H9 (cell line): ENCODE data around the gene PHF24. TPM values are rescaled to one million over a fixed set of nuclear protein-coding genes. Genes with fewer than 3 reads are reported as not detected.
"Not testable (repeated sequence)": the region's sequence is repeated elsewhere in the genome, so short reads cannot be mapped to it uniquely, and the experiment has no call there.

Source experiments
- DNase-seq: peaks from one replicate; pipeline ENCODE4 v3.0.0-alpha.2; 2017
- H2AFZ ChIP-seq: one replicate; pipeline ENCODE4 v1.6.1; 2013; ENCODE audit warnings: mild to moderate bottlenecking, low read length, control low read depth, moderate library complexity
- H2AK5ac ChIP-seq: 2 replicates; pipeline ENCODE4 v1.6.1; 2013; ENCODE audit warnings: low read length, control low read depth, mixed read lengths; ENCODE audit not compliant: insufficient read length
- H2BK120ac ChIP-seq: one replicate; pipeline ENCODE4 v1.6.1; 2013; ENCODE audit warnings: low read depth, mild to moderate bottlenecking, low read length, control low read depth, inconsistent platforms; ENCODE audit not compliant: poor library complexity, severe bottlenecking
- H2BK12ac ChIP-seq: 2 replicates; pipeline ENCODE4 v1.6.1; 2013; ENCODE audit warnings: low read length, control low read depth, mixed read lengths, low read depth; ENCODE audit not compliant: insufficient read length
- H2BK15ac ChIP-seq: 2 replicates; pipeline ENCODE4 v1.6.1; 2013; ENCODE audit warnings: low read depth, low read length, control low read depth
- H2BK20ac ChIP-seq: one replicate; pipeline ENCODE4 v1.6.1; 2013; ENCODE audit warnings: low read depth, mild to moderate bottlenecking, low read length, control low read depth, inconsistent platforms; ENCODE audit not compliant: poor library complexity, severe bottlenecking
- H2BK5ac ChIP-seq: 2 replicates; pipeline ENCODE4 v1.6.1; 2013; ENCODE audit warnings: low read length, control low read depth, mixed read lengths; ENCODE audit not compliant: insufficient read length
- H3K14ac ChIP-seq: 2 replicates; pipeline ENCODE4 v1.6.1; 2013; ENCODE audit warnings: low read length, control low read depth; ENCODE audit not compliant: insufficient read depth
- H3K18ac ChIP-seq: 2 replicates; pipeline ENCODE4 v1.6.1; 2013; ENCODE audit warnings: low read depth, mild to moderate bottlenecking, mixed read lengths, low read length, control low read depth; ENCODE audit not compliant: insufficient read length
- H3K23ac ChIP-seq: 2 replicates; pipeline ENCODE4 v1.6.1; 2013; ENCODE audit warnings: low read length, control low read depth, mixed read lengths, low read depth; ENCODE audit not compliant: insufficient read length
- H3K23me2 ChIP-seq: 2 replicates; pipeline ENCODE4 v1.6.1; 2013; ENCODE audit warnings: low read depth, mild to moderate bottlenecking, mixed read lengths, low read length, control low read depth; ENCODE audit not compliant: insufficient read length, poor library complexity, severe bottlenecking
- H3K27ac ChIP-seq: 2 replicates; pipeline ENCODE4 v1.5.1; 2013; ENCODE audit warnings: low read length, control low read depth, mixed read lengths, low read depth; ENCODE audit not compliant: insufficient read length
- H3K27me3 ChIP-seq: 2 replicates; pipeline ENCODE4 v1.6.1; 2013; ENCODE audit warnings: low read length, control low read depth, inconsistent platforms; ENCODE audit not compliant: insufficient read depth
- H3K4ac ChIP-seq: 2 replicates; pipeline ENCODE4 v1.6.1; 2013; ENCODE audit warnings: low read depth, mild to moderate bottlenecking, control low read depth, inconsistent platforms, low read length, moderate library complexity
- H3K4me1 ChIP-seq: 2 replicates; pipeline ENCODE4 v1.6.1; 2013; ENCODE audit warnings: low read length, control low read depth, inconsistent platforms; ENCODE audit not compliant: insufficient read depth
- H3K4me2 ChIP-seq: 2 replicates; pipeline ENCODE4 v1.6.1; 2013; ENCODE audit warnings: low read length, control low read depth, mixed read lengths; ENCODE audit not compliant: insufficient read length, insufficient read depth
- H3K56ac ChIP-seq: 2 replicates; pipeline ENCODE4 v1.6.1; 2013; ENCODE audit warnings: low read depth, mild to moderate bottlenecking, mixed read lengths, low read length, control low read depth; ENCODE audit not compliant: insufficient read length
- H3K79me1 ChIP-seq: 2 replicates; pipeline ENCODE4 v1.6.1; 2013; ENCODE audit warnings: low read depth, mild to moderate bottlenecking, moderate library complexity, low read length, control low read depth, inconsistent platforms; ENCODE audit not compliant: insufficient read depth, poor library complexity, severe bottlenecking
- H3K79me2 ChIP-seq: 2 replicates; pipeline ENCODE4 v1.6.1; 2013; ENCODE audit warnings: low read length, control low read depth, inconsistent platforms; ENCODE audit not compliant: insufficient read depth
- H3K9ac ChIP-seq: 2 replicates; pipeline ENCODE4 v1.6.1; 2013; ENCODE audit warnings: low read length, control low read depth, mixed read lengths; ENCODE audit not compliant: insufficient read length; ENCODE audit errors: extremely low read depth
- H3K9me3 ChIP-seq: one replicate; pipeline ENCODE4 v1.6.1; 2013; ENCODE audit warnings: low read depth, low read length, inconsistent platforms; ENCODE audit not compliant: control insufficient read depth
- H3T11ph ChIP-seq: one replicate; pipeline ENCODE4 v1.6.1; 2013; ENCODE audit warnings: mild to moderate bottlenecking, low read length, control low read depth, inconsistent platforms
- H4K20me1 ChIP-seq: one replicate; pipeline ENCODE4 v1.6.1; 2013; ENCODE audit not compliant: control insufficient read depth, insufficient read length, insufficient read depth
- H4K5ac ChIP-seq: 2 replicates; pipeline ENCODE4 v1.6.1; 2013; ENCODE audit warnings: low read depth, mild to moderate bottlenecking, mixed read lengths, low read length, control low read depth; ENCODE audit not compliant: insufficient read length
- H4K8ac ChIP-seq: replicated peaks from 2 replicates; pipeline ENCODE4 v1.6.1; 2013; ENCODE audit warnings: low read length, control low read depth, mixed read lengths, low read depth; ENCODE audit not compliant: insufficient read length
- H4K91ac ChIP-seq: 2 replicates; pipeline ENCODE4 v1.6.1; 2013; ENCODE audit warnings: low read depth, mild to moderate bottlenecking, moderate library complexity, mixed read lengths, low read length, control low read depth; ENCODE audit not compliant: insufficient read length
- H3K27ac Mint-ChIP-seq, 3 experiments: 2 replicates in 2 of 3; 3 replicates in 1 of 3; pipeline ENCODE4 v1.8.0; 2020 to 2021; ENCODE audit warnings: mixed read lengths in 3 of 3, mild to moderate bottlenecking in 1 of 3, moderate library complexity in 1 of 3
- H3K27me3 Mint-ChIP-seq: 2 replicates; pipeline ENCODE4 v1.8.0; 2021; ENCODE audit warnings: low read depth, mild to moderate bottlenecking, moderate library complexity, mixed read lengths
- H3K36me3 Mint-ChIP-seq, 3 experiments: 2 replicates in 2 of 3; 3 replicates in 1 of 3; pipeline ENCODE4 v1.8.0; 2020 to 2021; ENCODE audit warnings: low read depth in 3 of 3, mixed read lengths in 3 of 3; ENCODE audit not compliant: insufficient read depth in 1 of 3
- H3K4me1 Mint-ChIP-seq, 2 experiments: 2 replicates each; pipeline ENCODE4 v1.8.0; 2020; ENCODE audit warnings: mixed read lengths in 2 of 2
- H3K4me3 Mint-ChIP-seq, 2 experiments: 2 replicates in 1 of 2; 3 replicates in 1 of 2; pipeline ENCODE4 v1.8.0; 2020 to 2021; ENCODE audit warnings: mild to moderate bottlenecking in 2 of 2, mixed read lengths in 2 of 2, moderate library complexity in 1 of 2
- H3K9me3 Mint-ChIP-seq, 2 experiments: 2 replicates in 1 of 2; 3 replicates in 1 of 2; pipeline ENCODE4 v1.8.0; 2020; ENCODE audit warnings: mild to moderate bottlenecking in 2 of 2, mixed read lengths in 2 of 2, moderate library complexity in 1 of 2
- WGBS: extraction: QIAGEN DNeasy Blood & Tissue Kit; methylation state at CpG from one replicate; pipeline ENCODE4 v1.1.7; 2013; ENCODE audit warnings: missing lambda C conversion rate, low lambda C conversion rate, mixed read lengths; ENCODE audit not compliant: insufficient read length; ENCODE audit errors: extremely low coverage; 5-methylcytosine and 5-hydroxymethylcytosine counted together
- total RNA-seq: library from RNA; stranded (reverse); gene quantifications from 2 replicates; pipeline ENCODE4 v1.2.1, GENCODE V29; 2021
- TF ChIP-seq, protein P1 (sequence below): fragments of 200-600 bp; sonication (generic); conservative IDR thresholded peaks from 3 replicates; pipeline ENCODE4 v1.8.0; 2021; ENCODE audit warnings: antibody characterized with exemption, mild to moderate bottlenecking

The PHF24 gene
- total RNA-seq, 1 experiment from 2014 or later, result 0.24 TPM

DNA sequence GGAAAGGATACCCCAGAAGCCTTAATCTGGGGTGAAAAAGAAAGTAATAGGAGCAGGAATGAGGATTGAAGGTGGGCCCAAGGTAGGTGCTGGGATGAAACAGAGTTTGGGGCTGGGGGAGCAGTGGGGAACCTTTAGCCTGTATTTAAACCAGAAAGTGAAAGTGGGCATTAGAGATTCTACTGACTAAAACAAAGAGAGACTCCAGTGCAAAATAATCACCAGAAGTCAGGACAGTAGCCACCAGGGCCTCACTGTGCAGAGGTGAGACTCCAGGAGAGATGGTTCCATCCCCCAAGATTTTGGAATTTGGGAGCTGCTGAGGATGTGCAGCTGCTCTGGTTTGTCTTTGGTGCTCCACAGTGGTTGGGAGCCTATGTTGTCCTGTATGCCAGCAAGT is 44.5 kb downstream of the PHF24 start:
- H3K79me1 ChIP-seq, result no peaks in the 10 kb centered on the region
- H3K79me2 ChIP-seq, result no peaks in the 10 kb centered on the region
- no peak overlapping the region for H3K4me2 ChIP-seq
- TF ChIP-seq, protein P1, sequence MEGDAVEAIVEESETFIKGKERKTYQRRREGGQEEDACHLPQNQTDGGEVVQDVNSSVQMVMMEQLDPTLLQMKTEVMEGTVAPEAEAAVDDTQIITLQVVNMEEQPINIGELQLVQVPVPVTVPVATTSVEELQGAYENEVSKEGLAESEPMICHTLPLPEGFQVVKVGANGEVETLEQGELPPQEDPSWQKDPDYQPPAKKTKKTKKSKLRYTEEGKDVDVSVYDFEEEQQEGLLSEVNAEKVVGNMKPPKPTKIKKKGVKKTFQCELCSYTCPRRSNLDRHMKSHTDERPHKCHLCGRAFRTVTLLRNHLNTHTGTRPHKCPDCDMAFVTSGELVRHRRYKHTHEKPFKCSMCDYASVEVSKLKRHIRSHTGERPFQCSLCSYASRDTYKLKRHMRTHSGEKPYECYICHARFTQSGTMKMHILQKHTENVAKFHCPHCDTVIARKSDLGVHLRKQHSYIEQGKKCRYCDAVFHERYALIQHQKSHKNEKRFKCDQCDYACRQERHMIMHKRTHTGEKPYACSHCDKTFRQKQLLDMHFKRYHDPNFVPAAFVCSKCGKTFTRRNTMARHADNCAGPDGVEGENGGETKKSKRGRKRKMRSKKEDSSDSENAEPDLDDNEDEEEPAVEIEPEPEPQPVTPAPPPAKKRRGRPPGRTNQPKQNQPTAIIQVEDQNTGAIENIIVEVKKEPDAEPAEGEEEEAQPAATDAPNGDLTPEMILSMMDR, result no peak
- no peak overlapping the region for H3K56ac ChIP-seq
- H3K36me3 Mint-ChIP-seq, result peaks cover 0 to 7% (median 1%) of the 10 kb centered on the region in 3 experiments; a peak in 4 of 7 replicates
- no peak overlapping the region for H4K5ac ChIP-seq
- H3K23me2 ChIP-seq, result no peaks in the 10 kb centered on the region
- no peak overlapping the region for H3K14ac ChIP-seq
- H3K27ac Mint-ChIP-seq, result no peak overlapping the region
- no peak overlapping the region for H3K27ac ChIP-seq
- H3K4me3 Mint-ChIP-seq, result no peak overlapping the region
- H2BK15ac ChIP-seq, result no peak overlapping the region
- no peak for DNase-seq
- H3T11ph ChIP-seq, result no peak overlapping the region
- H3K27me3 ChIP-seq, result no peaks in the 10 kb centered on the region
- H2BK20ac ChIP-seq, result no peak overlapping the region
- H4K91ac ChIP-seq, result no peak overlapping the region
- no peak overlapping the region for H2AK5ac ChIP-seq
- H3K18ac ChIP-seq, result peak overlapping the region; percentile 34
- H4K8ac ChIP-seq, result no peak overlapping the region
- peaks cover 0 to 2% of the 10 kb centered on the region in 2 experiments; a peak in 3 of 5 replicates for H3K9me3 Mint-ChIP-seq
- no peak overlapping the region for H2BK12ac ChIP-seq
- peaks cover 35 to 44% of the 10 kb centered on the region in 2 experiments for H3K4me1 Mint-ChIP-seq
- H3K4ac ChIP-seq, result no peak overlapping the region
- H3K9me3 ChIP-seq, result no peaks in the 10 kb centered on the region
- H2BK120ac ChIP-seq, result no peak overlapping the region
- H3K27me3 Mint-ChIP-seq, result no peaks in the 10 kb centered on the region
- no peak overlapping the region for H3K9ac ChIP-seq
- H2BK5ac ChIP-seq, result no peak overlapping the region
- H4K20me1 ChIP-seq, result no peaks in the 10 kb centered on the region
- H3K23ac ChIP-seq, result no peak overlapping the region
- peaks cover 8% of the 10 kb centered on the region; the same call in 1 of the 2 replicates for H3K4me1 ChIP-seq
- no peak overlapping the region for H2AFZ ChIP-seq

- H3K9me3 Mint-ChIP-seq, H4K8ac ChIP-seq, H3K4me2 ChIP-seq, H4K91ac ChIP-seq, H3K4ac ChIP-seq, H3K36me3 Mint-ChIP-seq, H3K56ac ChIP-seq, H3K27me3 Mint-ChIP-seq, H2AK5ac ChIP-seq, H3K9me3 ChIP-seq, H2BK120ac ChIP-seq, H3K79me1 ChIP-seq, H4K20me1 ChIP-seq, H2BK5ac ChIP-seq, H3K23me2 ChIP-seq, H3K4me1 ChIP-seq, H3K9ac ChIP-seq, H2BK12ac ChIP-seq, H3K27ac Mint-ChIP-seq, H2BK20ac ChIP-seq, H3K79me2 ChIP-seq, H3K27ac ChIP-seq, H2BK15ac ChIP-seq, H3T11ph ChIP-seq, H4K5ac ChIP-seq, H3K4me3 Mint-ChIP-seq, H3K27me3 ChIP-seq, DNase-seq, H3K14ac ChIP-seq, H3K18ac ChIP-seq, H3K23ac ChIP-seq, H2AFZ ChIP-seq: not testable (repeated sequence)
- no CpG with 5 or more reads among the region's 14 CpGs for WGBS
- peaks cover 35 to 44% of the 10 kb centered on the region in 2 experiments for H3K4me1 Mint-ChIP-seq
Observed at GRCh38 chr9:35004299-35004698, 46.2 kb downstream of the PHF24 start.
